Tibial artery (tissue), 4 donors: Measurements from ENCODE around the gene TMEM144.

Experiments
- DNase-seq, 2 donors: peaks; one replicate each; pipeline ENCODE4 v3.0.0-alpha.2; 2019
- H3K27ac ChIP-seq, 2 donors: fragments of 200-600 bp; sonication (generic) in 1 of 2; 1 replicate in 1 of 2; 2 replicates in 1 of 2; pipeline ENCODE4 v1.5.1; 2018 to 2019; ENCODE audit warnings: mild to moderate bottlenecking in 1 of 2
- H3K27me3 ChIP-seq, 2 donors: fragments of 200-600 bp; sonication (generic) in 1 of 2; one replicate each; pipeline versions ENCODE4 v1.5.1 to v1.6.0; 2016 to 2019
- H3K36me3 ChIP-seq, 3 donors: fragments of 200-600 bp; sonication (generic) in 2 of 3; one replicate each; pipeline ENCODE4 v1.5.1; 2016 to 2019; ENCODE audit warnings: mild to moderate bottlenecking in 2 of 3
- H3K4me1 ChIP-seq, 4 donors: fragments of 200-600 bp; sonication (generic) in 2 of 4; 1 replicate in 3 of 4; 2 replicates in 1 of 4; pipeline ENCODE4 v1.5.1; 2016 to 2019
- H3K4me3 ChIP-seq, 2 donors: fragments of 200-600 bp; sonication (generic) in 1 of 2; 1 replicate in 1 of 2; 2 replicates in 1 of 2; pipeline ENCODE4 v1.5.1; 2018 to 2019; ENCODE audit warnings: mild to moderate bottlenecking in 2 of 2
- H3K9me3 ChIP-seq, 3 donors: fragments of 200-600 bp; sonication (generic) in 1 of 3; one replicate each; pipeline ENCODE4 v1.5.1; 2016 to 2019
- intact Hi-C: fragments of 100-400 bp; cut with DNase I; formaldehyde crosslinking; loops from one replicate; pipeline ENCODE4 v1.15.0; 2023; ENCODE audit warnings: low total_unique reads
- TF ChIP-seq, protein P1 (sequence below), 2 experiments: fragments of 200-600 bp in 1 of 2; fragments of 450-650 bp in 1 of 2; IDR thresholded peaks; one replicate each; pipeline ENCODE4 v1.5.1; 2017 to 2019; ENCODE audit warnings: antibody characterized with exemption in 2 of 2, mild to moderate bottlenecking in 1 of 2, moderate library complexity in 1 of 2

TMEM144 gene

GRCh38 chr4:158182736-158183135 lies 27.6 kb upstream of the TMEM144 start:
- Histone ChIP-seq H3K27me3 (no peaks in the 10 kb centered on the region), H3K4me3 (no peak overlapping the region), H3K4me1 (peaks cover 0 to 44% (median 28%) of the 10 kb centered on the region in 4 donors), H3K9me3 (no peaks in the 10 kb centered on the region), H3K27ac (peak overlapping the region in 1 of 2 donors; percentile 22), H3K36me3 (no peaks in the 10 kb centered on the region)
- intact Hi-C loops = no loop called here
- DNase-seq = no peak
- TF ChIP-seq, protein P1, sequence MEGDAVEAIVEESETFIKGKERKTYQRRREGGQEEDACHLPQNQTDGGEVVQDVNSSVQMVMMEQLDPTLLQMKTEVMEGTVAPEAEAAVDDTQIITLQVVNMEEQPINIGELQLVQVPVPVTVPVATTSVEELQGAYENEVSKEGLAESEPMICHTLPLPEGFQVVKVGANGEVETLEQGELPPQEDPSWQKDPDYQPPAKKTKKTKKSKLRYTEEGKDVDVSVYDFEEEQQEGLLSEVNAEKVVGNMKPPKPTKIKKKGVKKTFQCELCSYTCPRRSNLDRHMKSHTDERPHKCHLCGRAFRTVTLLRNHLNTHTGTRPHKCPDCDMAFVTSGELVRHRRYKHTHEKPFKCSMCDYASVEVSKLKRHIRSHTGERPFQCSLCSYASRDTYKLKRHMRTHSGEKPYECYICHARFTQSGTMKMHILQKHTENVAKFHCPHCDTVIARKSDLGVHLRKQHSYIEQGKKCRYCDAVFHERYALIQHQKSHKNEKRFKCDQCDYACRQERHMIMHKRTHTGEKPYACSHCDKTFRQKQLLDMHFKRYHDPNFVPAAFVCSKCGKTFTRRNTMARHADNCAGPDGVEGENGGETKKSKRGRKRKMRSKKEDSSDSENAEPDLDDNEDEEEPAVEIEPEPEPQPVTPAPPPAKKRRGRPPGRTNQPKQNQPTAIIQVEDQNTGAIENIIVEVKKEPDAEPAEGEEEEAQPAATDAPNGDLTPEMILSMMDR (IDR thresholded peaks at IDR 0.05) = no peak

DNA sequence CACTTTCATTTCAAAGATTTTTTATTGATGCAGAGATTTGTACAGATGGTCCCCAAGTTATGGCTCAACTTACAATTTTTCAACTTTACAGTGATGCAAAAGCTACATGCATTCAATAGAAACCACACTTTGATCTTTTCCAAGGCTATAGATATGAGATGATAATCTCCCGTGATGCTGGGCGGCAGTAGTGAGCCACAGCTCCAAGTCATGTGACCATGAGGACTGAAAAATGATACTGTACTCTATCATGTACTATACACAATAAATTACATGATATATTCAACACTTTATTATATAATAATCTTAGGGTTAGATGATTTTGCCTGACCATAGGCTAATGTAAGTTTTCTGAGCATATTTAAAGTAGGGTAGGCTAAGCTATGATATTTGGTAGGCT lies 23.5 kb upstream of the TMEM144 start:
- TF ChIP-seq, protein P1 (IDR thresholded peaks at IDR 0.05) = no peak
- no peaks in the 10 kb centered on the region for H3K36me3 ChIP-seq
- H3K27me3 ChIP-seq = no peaks in the 10 kb centered on the region
- intact Hi-C loops = no loop called here
- no peak overlapping the region for H3K4me3 ChIP-seq
- no peak overlapping the region for H3K27ac ChIP-seq
- H3K9me3 ChIP-seq = no peaks in the 10 kb centered on the region
- DNase-seq = no peak
- peaks cover 0 to 23% (median 8%) of the 10 kb centered on the region in 4 donors for H3K4me1 ChIP-seq

DNA sequence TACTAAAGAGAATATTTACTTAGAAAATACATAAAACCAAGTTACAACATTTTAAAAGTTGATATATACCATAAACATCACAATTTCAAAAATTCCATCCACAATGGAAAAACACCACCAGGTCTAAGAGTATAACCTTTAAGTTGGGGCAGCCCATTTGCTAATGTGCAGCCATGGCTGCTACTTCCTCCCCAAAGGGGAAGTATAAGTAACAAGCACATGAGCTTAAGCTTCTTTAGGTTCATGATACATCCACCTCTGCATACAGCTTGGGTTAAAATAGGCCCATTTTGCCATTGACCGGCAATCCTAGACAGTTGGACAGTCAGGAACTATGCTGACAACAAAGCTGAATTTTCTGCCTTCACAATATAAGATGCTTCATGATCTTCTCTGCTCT lies 20.9 kb upstream of the TMEM144 start:
- no peak for DNase-seq
- H3K27me3 ChIP-seq = no peaks in the 10 kb centered on the region
- peaks cover 0 to 36% (median 19%) of the 10 kb centered on the region in 4 donors for H3K4me1 ChIP-seq
- no peak overlapping the region for H3K4me3 ChIP-seq
- no peak overlapping the region for H3K27ac ChIP-seq
- H3K9me3 ChIP-seq = no peaks in the 10 kb centered on the region
- no peaks in the 10 kb centered on the region for H3K36me3 ChIP-seq
- intact Hi-C loops = no loop called here
- TF ChIP-seq, protein P1 (IDR thresholded peaks at IDR 0.05) = no peak

DNA sequence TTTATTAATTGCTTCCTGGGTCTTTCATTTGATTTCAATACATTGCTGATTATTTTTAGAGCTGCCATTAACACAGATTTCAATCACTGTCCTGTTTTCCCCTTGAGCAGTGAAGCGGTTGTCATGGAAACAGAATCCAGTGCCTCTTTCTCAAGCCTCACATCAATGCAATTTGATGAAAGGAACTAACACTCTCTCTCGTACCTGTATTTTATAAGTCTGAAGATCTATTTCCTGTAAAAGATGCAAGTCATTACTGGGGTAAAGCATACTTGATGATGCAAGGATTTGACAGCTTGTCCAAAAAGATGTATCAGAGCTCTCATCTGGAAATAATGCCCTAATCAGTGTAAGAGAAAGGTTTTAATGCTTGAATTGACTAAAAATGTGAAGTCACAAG lies 19.6 kb upstream of the TMEM144 start:
- intact Hi-C loops = no loop called here
- peak overlapping the region; percentile 81 to 87 for H3K27ac ChIP-seq
- H3K9me3 ChIP-seq = no peaks in the 10 kb centered on the region
- TF ChIP-seq, protein P1 (IDR thresholded peaks at IDR 0.05) = no peak
- DNase-seq = no peak
- H3K4me3 ChIP-seq = no peak overlapping the region
- no peaks in the 10 kb centered on the region for H3K36me3 ChIP-seq
- peaks cover 0 to 36% (median 20%) of the 10 kb centered on the region in 4 donors for H3K4me1 ChIP-seq
- no peaks in the 10 kb centered on the region for H3K27me3 ChIP-seq

- Histone ChIP-seq H3K4me3 (no peak overlapping the region), H3K27me3 (no peaks in the 10 kb centered on the region), H3K27ac (peak overlapping the region; percentile 81 to 87), H3K9me3 (no peaks in the 10 kb centered on the region), H3K36me3 (no peaks in the 10 kb centered on the region), H3K4me1 (peaks cover 0 to 36% (median 20%) of the 10 kb centered on the region in 4 donors)
- TF ChIP-seq, protein P1 (IDR thresholded peaks at IDR 0.05) = no peak
- DNase-seq = no peak
- intact Hi-C loops = no loop called here
These were observed 17.7 kb upstream of the TMEM144 start for GRCh38 chr4:158192439-158193158.
